WTC11 (cell line): ENCODE data around the gene MLPH. TPM values are rescaled to one million over a fixed set of nuclear protein-coding genes. Genes with fewer than 3 reads are reported as not detected.

Experiments
- ATAC-seq: fragments of 200-7000 bp; cut with Tn5 transposase; 2 replicates; pipeline ENCODE4 v1.10.0; 2021; ENCODE audit warnings: mild to moderate bottlenecking, moderate library complexity
- CTCF ChIA-PET: fragments of 300-600 bp; sonication (Branson Sonifier 250); formaldehyde crosslinking; loops from one replicate; lab custom pipeline; 2021; ENCODE audit warnings: antibody characterized with exemption; lab: Charles Lee
- POLR2A ChIA-PET: fragments of 350-600 bp; sonication (Branson Sonifier 250); formaldehyde crosslinking; loops from one replicate; lab custom pipeline; 2021; ENCODE audit warnings: antibody characterized with exemption; lab: Charles Lee
- DNase-seq: peaks from one replicate; pipeline ENCODE4 v3.0.0; 2021; ENCODE audit warnings: low spot score
- H3K27ac Mint-ChIP-seq: 2 replicates; pipeline ENCODE4 v1.8.0; 2021; ENCODE audit warnings: mixed read lengths
- H3K27me3 Mint-ChIP-seq: 2 replicates; pipeline ENCODE4 v1.8.0; 2021; ENCODE audit warnings: low read depth, mild to moderate bottlenecking, moderate library complexity, mixed read lengths
- H3K36me3 Mint-ChIP-seq: 2 replicates; pipeline ENCODE4 v1.8.0; 2021; ENCODE audit warnings: mixed read lengths
- H3K4me1 Mint-ChIP-seq: 2 replicates; pipeline ENCODE4 v1.8.0; 2022; ENCODE audit warnings: mixed read lengths
- H3K4me3 Mint-ChIP-seq: 2 replicates; pipeline ENCODE4 v1.8.0; 2021; ENCODE audit warnings: mild to moderate bottlenecking, moderate library complexity, mixed read lengths
- H3K9me3 Mint-ChIP-seq: 2 replicates; pipeline ENCODE4 v1.8.0; 2021; ENCODE audit warnings: mixed read lengths
- ATF6 ChIP-seq: sonication (generic); formaldehyde crosslinking; IDR thresholded peaks from 2 replicates; pipeline ENCODE4 v1.8.1; 2023; ENCODE audit warnings: mild to moderate bottlenecking, missing genetic modification reagents
- CREB1 ChIP-seq: sonication (generic); formaldehyde crosslinking; IDR thresholded peaks from 2 replicates; pipeline ENCODE4 v1.8.0; 2023; ENCODE audit warnings: mild to moderate bottlenecking, missing genetic modification reagents
- CTCF ChIP-seq: fragments of 200-600 bp; IDR thresholded peaks from 2 replicates; pipeline ENCODE4 v1.8.0; 2022; ENCODE audit warnings: antibody characterized with exemption
- ELF4 ChIP-seq: sonication (generic); formaldehyde crosslinking; IDR thresholded peaks from 2 replicates; pipeline ENCODE4 v1.8.1; 2022; ENCODE audit warnings: low read depth, mild to moderate bottlenecking, moderate library complexity, missing genetic modification reagents
- ESRRA ChIP-seq: sonication (generic); formaldehyde crosslinking; IDR thresholded peaks from 2 replicates; pipeline ENCODE4 v1.8.1; 2022; ENCODE audit warnings: mild to moderate bottlenecking, missing genetic modification reagents, borderline replicate concordance
- ETV6 ChIP-seq: sonication (generic); formaldehyde crosslinking; IDR thresholded peaks from 2 replicates; pipeline ENCODE4 v1.8.1; 2022; ENCODE audit warnings: mild to moderate bottlenecking, missing genetic modification reagents
- FOXK1 ChIP-seq: sonication (generic); formaldehyde crosslinking; IDR thresholded peaks from 2 replicates; pipeline ENCODE4 v1.8.0; 2022; ENCODE audit warnings: mild to moderate bottlenecking, moderate library complexity, missing genetic modification reagents
- GTF2I ChIP-seq: fragments of 250-450 bp; sonication (Bioruptor Pico); conservative IDR thresholded peaks from 2 replicates; pipeline ENCODE4 v1.4.0; 2021; ENCODE audit warnings: mild to moderate bottlenecking
- HMGXB4 ChIP-seq: sonication (generic); formaldehyde crosslinking; IDR thresholded peaks from 2 replicates; pipeline ENCODE4 v1.8.1; 2023; ENCODE audit warnings: mild to moderate bottlenecking, moderate library complexity, missing genetic modification reagents
- JUN ChIP-seq: sonication (generic); formaldehyde crosslinking; IDR thresholded peaks from 2 replicates; pipeline ENCODE4 v1.8.0; 2023; ENCODE audit warnings: mild to moderate bottlenecking, missing genetic modification reagents
- PRRX2 ChIP-seq: fragments of 250-450 bp; sonication (Bioruptor Pico); IDR thresholded peaks from 2 replicates; pipeline ENCODE4 v1.8.0; 2021; ENCODE audit warnings: mild to moderate bottlenecking
- RORB ChIP-seq: fragments of 250-450 bp; sonication (Bioruptor Pico); IDR thresholded peaks from 2 replicates; pipeline ENCODE4 v1.9.0; 2021; ENCODE audit warnings: mild to moderate bottlenecking
- USF2 ChIP-seq: sonication (generic); formaldehyde crosslinking; IDR thresholded peaks from 2 replicates; pipeline ENCODE4 v1.8.1; 2023; ENCODE audit warnings: mild to moderate bottlenecking, missing genetic modification reagents, moderate library complexity
- ZNF232 ChIP-seq: sonication (generic); formaldehyde crosslinking; IDR thresholded peaks from 2 replicates; pipeline ENCODE4 v1.8.0; 2022; ENCODE audit warnings: mild to moderate bottlenecking, missing genetic modification reagents
- ZNF396 ChIP-seq: fragments of 250-450 bp; sonication (Bioruptor Pico); IDR thresholded peaks from 2 replicates; pipeline ENCODE4 v1.8.0; 2021; ENCODE audit warnings: mild to moderate bottlenecking, moderate library complexity, borderline replicate concordance
- ZNF671 ChIP-seq: fragments of 250-450 bp; sonication (Bioruptor Pico); IDR thresholded peaks from 2 replicates; pipeline ENCODE4 v1.8.0; 2021; ENCODE audit warnings: mild to moderate bottlenecking
- total RNA-seq: library from RNA; stranded (reverse); gene quantifications from 3 replicates; pipeline ENCODE4 v1.2.3, GENCODE V29; 2021

Gene MLPH
- total RNA-seq, 1 experiment from 2014 or later, result 10.3 TPM

GRCh38 chr2:237496428-237496827 lies 9.4 kb downstream of the MLPH start:
- peaks cover 18% of the 10 kb centered on the region for H3K9me3 Mint-ChIP-seq
- H3K36me3 Mint-ChIP-seq, result peaks cover 26% of the 10 kb centered on the region
- H3K27me3 Mint-ChIP-seq, result no peaks in the 10 kb centered on the region
- peak overlapping the region; percentile 15; the same call in 1 of the 2 replicates for H3K27ac Mint-ChIP-seq
- H3K4me3 Mint-ChIP-seq, result no peak overlapping the region
- no peak for TF ChIP-seq CTCF
- TF ChIP-seq USF2, result no peak
- TF ChIP-seq ATF6 (CRISPR knock-in tag), result no peak
- TF ChIP-seq ETV6, result no peak
- no peak for TF ChIP-seq FOXK1 (CRISPR knock-in tag)
- ATAC-seq (no peak), DNase-seq (no peak)
- peaks cover 24% of the 10 kb centered on the region for H3K4me1 Mint-ChIP-seq
- CTCF ChIA-PET, result interaction anchor here (1.0 to 2.8 kb wide), 5 partner anchors 16 to 249 kb away, joined by 3 to 16 read pairs (median 8); no protein-coding TSS in a partner anchor
- POLR2A ChIA-PET, result no interaction called here

GRCh38 chr2:237497009-237497837 lies 10.2 kb downstream of the MLPH start:
- ChIA-PET POLR2A (no interaction called here), CTCF (interaction anchor here (1.0 to 2.8 kb wide), 6 partner anchors 16 to 332 kb away, joined by 3 to 16 read pairs (median 6); no protein-coding TSS in a partner anchor)
- H3K4me1 Mint-ChIP-seq, result peaks cover 24% of the 10 kb centered on the region
- peaks cover 10% of the 10 kb centered on the region for H3K9me3 Mint-ChIP-seq
- peak; percentile 42 for DNase-seq
- TF ChIP-seq JUN (no peak), RORB (CRISPR knock-in tag) (no peak), GTF2I (CRISPR knock-in tag) (no peak), ZNF232 (no peak)
- H3K27ac Mint-ChIP-seq, result no peak overlapping the region
- ATAC-seq, result peak; percentile 73
- H3K4me3 Mint-ChIP-seq, result no peak overlapping the region
- H3K36me3 Mint-ChIP-seq, result peaks cover 19% of the 10 kb centered on the region
- no peaks in the 10 kb centered on the region for H3K27me3 Mint-ChIP-seq

- H3K27ac Mint-ChIP-seq, result no peak overlapping the region
- CTCF ChIA-PET, result interaction anchor here (1.2 to 2.8 kb wide), 5 partner anchors 15 to 332 kb away, joined by 4 to 16 read pairs (median 8); no protein-coding TSS in a partner anchor
- TF ChIP-seq ZNF671 (no peak), ESRRA (CRISPR knock-in tag) (no peak), PRRX2 (CRISPR knock-in tag) (no peak), ZNF396 (CRISPR knock-in tag) (no peak), USF2 (no peak), ELF4 (CRISPR knock-in tag) (no peak), CREB1 (CRISPR knock-in tag) (no peak), HMGXB4 (no peak)
- DNase-seq, result no peak
- H3K4me1 Mint-ChIP-seq, result peaks cover 24% of the 10 kb centered on the region
- H3K9me3 Mint-ChIP-seq, result peaks cover 6% of the 10 kb centered on the region
- H3K36me3 Mint-ChIP-seq, result peaks cover 14% of the 10 kb centered on the region
- no peak overlapping the region for H3K4me3 Mint-ChIP-seq
- no peaks in the 10 kb centered on the region for H3K27me3 Mint-ChIP-seq
- POLR2A ChIA-PET, result no interaction called here
- ATAC-seq, result no peak
Observed at GRCh38 chr2:237497838-237498186, 10.8 kb downstream of the MLPH start.
